ENCODE data around the gene GINS3.
A peak's percentile ranks its signal among the peaks of the same experiment; 100 is the strongest.

GINS3 gene

GRCh38 chr16:58428621-58429542, 36.6 kb downstream of the GINS3 start:
- Histone ChIP-seq H3K4me2 (ENCODE audit: low read length) (no peak overlapping the region), H3K9ac (no peak overlapping the region), H2AFZ (peak overlapping the region; percentile 39), H3K27ac (no peak overlapping the region), H3K79me2 (no peaks in the 10 kb centered on the region), H3K27me3 (ENCODE audit: control insufficient read depth, insufficient read depth, low read length) (no peaks in the 10 kb centered on the region), H3K9me3 (ENCODE audit: control insufficient read depth, low read length) (no peaks in the 10 kb centered on the region), H3K4me3 (ENCODE audit: low read depth, low read length) (no peak overlapping the region), H3K36me3 (ENCODE audit: control insufficient read depth, insufficient read depth, low read length) (no peaks in the 10 kb centered on the region), H3K4me1 (no peaks in the 10 kb centered on the region)
- no peak for TF ChIP-seq CTCF (IDR thresholded peaks at IDR 0.05)

- Histone ChIP-seq H3K27ac (no peak overlapping the region), H3K4me2 (ENCODE audit: low read length) (no peak overlapping the region), H3K79me2 (no peaks in the 10 kb centered on the region), H3K9ac (no peak overlapping the region), H3K9me3 (ENCODE audit: control insufficient read depth, low read length) (no peaks in the 10 kb centered on the region), H3K4me3 (ENCODE audit: low read depth, low read length) (no peak overlapping the region), H3K27me3 (ENCODE audit: control insufficient read depth, insufficient read depth, low read length) (no peaks in the 10 kb centered on the region), H3K4me1 (no peaks in the 10 kb centered on the region), H2AFZ (no peak overlapping the region), H3K36me3 (ENCODE audit: control insufficient read depth, insufficient read depth, low read length) (no peaks in the 10 kb centered on the region)
- TF ChIP-seq CTCF (IDR thresholded peaks at IDR 0.05) = no peak
Observed at GRCh38 chr16:58430718-58431117, 38.4 kb downstream of the GINS3 start.

- Histone ChIP-seq H3K4me3 (ENCODE audit: low read depth, low read length) (no peak overlapping the region), H3K36me3 (ENCODE audit: control insufficient read depth, insufficient read depth, low read length) (no peaks in the 10 kb centered on the region), H3K9ac (no peak overlapping the region), H3K27ac (no peak overlapping the region), H3K9me3 (ENCODE audit: control insufficient read depth, low read length) (no peaks in the 10 kb centered on the region), H3K4me2 (ENCODE audit: low read length) (no peak overlapping the region), H3K27me3 (ENCODE audit: control insufficient read depth, insufficient read depth, low read length) (no peaks in the 10 kb centered on the region), H3K79me2 (no peaks in the 10 kb centered on the region), H3K4me1 (no peaks in the 10 kb centered on the region), H2AFZ (no peak overlapping the region)
- no peak for TF ChIP-seq CTCF (IDR thresholded peaks at IDR 0.05)
Observed at GRCh38 chr16:58433569-58433951, 41.3 kb downstream of the GINS3 start.

GRCh38 chr16:58435779-58436178, 43.5 kb downstream of the GINS3 start:
- TF ChIP-seq CTCF (IDR thresholded peaks at IDR 0.05) = no peak

GRCh38 chr16:58440131-58440530, 47.9 kb downstream of the GINS3 start:
- Histone ChIP-seq H3K27me3 (ENCODE audit: control insufficient read depth, insufficient read depth, low read length) (no peaks in the 10 kb centered on the region), H3K36me3 (ENCODE audit: control insufficient read depth, insufficient read depth, low read length) (no peaks in the 10 kb centered on the region), H3K4me2 (ENCODE audit: low read length) (no peak overlapping the region), H3K9me3 (ENCODE audit: control insufficient read depth, low read length) (no peaks in the 10 kb centered on the region), H3K4me3 (ENCODE audit: low read depth, low read length) (no peak overlapping the region), H3K4me1 (no peaks in the 10 kb centered on the region), H3K79me2 (no peaks in the 10 kb centered on the region), H3K9ac (no peak overlapping the region), H3K27ac (no peak overlapping the region), H2AFZ (no peak overlapping the region)
- TF ChIP-seq CTCF (IDR thresholded peaks at IDR 0.05) = no peak

More at GRCh38 chr16:58435779-58436178, 43.5 kb downstream of the GINS3 start:
- no peaks in the 10 kb centered on the region for H3K79me2 ChIP-seq
- no peaks in the 10 kb centered on the region for H3K9me3 ChIP-seq (ENCODE audit: control insufficient read depth, low read length)
- H3K27me3 ChIP-seq (ENCODE audit: control insufficient read depth, insufficient read depth, low read length) = no peaks in the 10 kb centered on the region
- H3K4me3 ChIP-seq (ENCODE audit: low read depth, low read length) = no peak overlapping the region
- no peak overlapping the region for H3K9ac ChIP-seq
- H3K4me1 ChIP-seq = no peaks in the 10 kb centered on the region
- H3K36me3 ChIP-seq (ENCODE audit: control insufficient read depth, insufficient read depth, low read length) = no peaks in the 10 kb centered on the region
- H2AFZ ChIP-seq = no peak overlapping the region
- no peak overlapping the region for H3K4me2 ChIP-seq (ENCODE audit: low read length)
- no peak overlapping the region for H3K27ac ChIP-seq

Measured in parathyroid adenoma (tissue), 2 donors.